NCI-H187 (cell line): ENCODE results near the gene CRISPLD2.
A peak's percentile ranks its signal among the peaks of the same experiment; 100 is the strongest.
"Not testable (repeated sequence)": the region's sequence is repeated elsewhere in the genome, so short reads cannot be mapped to it uniquely, and the experiment has no call there.

Experiments
- DNase-seq, 2 experiments: peaks; one replicate each; lab custom pipeline; 2025; lab: John Stamatoyannopoulos, UW

CRISPLD2 gene

GRCh38 chr16:84839956-84840355, 20.2 kb downstream of the CRISPLD2 start:
- no peak for DNase-seq

GRCh38 chr16:84840687-84841627, 21.2 kb downstream of the CRISPLD2 start:
- no peak for DNase-seq

- peak; percentile 72 to 75 for DNase-seq
Observed at GRCh38 chr16:84841787-84842300, 22.1 kb downstream of the CRISPLD2 start.

GRCh38 chr16:84842516-84843148, 22.8 kb downstream of the CRISPLD2 start:
- no peak for DNase-seq

- no peak for DNase-seq
Observed at GRCh38 chr16:84843149-84844048, 23.6 kb downstream of the CRISPLD2 start.

GRCh38 chr16:84844049-84844350, 24.2 kb downstream of the CRISPLD2 start:
- no peak for DNase-seq

- no peak for DNase-seq
Observed at GRCh38 chr16:84844559-84845495, 25.0 kb downstream of the CRISPLD2 start.

- DNase-seq = no peak
Observed at GRCh38 chr16:84845496-84846002, 25.8 kb downstream of the CRISPLD2 start.

GRCh38 chr16:84847564-84848355, 28.0 kb downstream of the CRISPLD2 start:
- no peak for DNase-seq

GRCh38 chr16:84848986-84849634, 29.3 kb downstream of the CRISPLD2 start:
- peak in 1 of 2 experiments; percentile 44 for DNase-seq

- DNase-seq = no peak
Observed at GRCh38 chr16:84849751-84850150, 30.0 kb downstream of the CRISPLD2 start.

- DNase-seq = no peak
Observed at GRCh38 chr16:84850714-84851113, 30.9 kb downstream of the CRISPLD2 start.

GRCh38 chr16:84851192-84852127, 31.7 kb downstream of the CRISPLD2 start:
- DNase-seq = no peak

- no peak for DNase-seq
Observed at GRCh38 chr16:84853534-84853933, 33.7 kb downstream of the CRISPLD2 start.

- no peak for DNase-seq
Observed at GRCh38 chr16:84854759-84855158, 35.0 kb downstream of the CRISPLD2 start.

GRCh38 chr16:84855435-84856202, 35.8 kb downstream of the CRISPLD2 start:
- DNase-seq = not testable (repeated sequence)

- not testable (repeated sequence) for DNase-seq
Observed at GRCh38 chr16:84856203-84856581, 36.4 kb downstream of the CRISPLD2 start.
